Measurements from ENCODE around the gene C15orf40. TPM values are rescaled to one million over a fixed set of nuclear protein-coding genes. Genes with fewer than 3 reads are reported as not detected.

Gene C15orf40
- total RNA-seq, 1 donor from 2014 or later, result 14.7 TPM

GRCh38 chr15:82971218-82971984, 40.0 kb downstream of the C15orf40 start:
- DNase-seq (ENCODE audit: low spot score), result no peak
- Mint-ChIP-seq H3K27me3 (ENCODE audit: low read depth) (no peaks in the 10 kb centered on the region), H3K27ac (ENCODE audit: unreplicated experiment) (no peak overlapping the region), H3K36me3 (ENCODE audit: low read depth) (no peaks in the 10 kb centered on the region), H3K4me1 (ENCODE audit: low read depth) (peaks cover 9% of the 10 kb centered on the region), H3K9me3 (ENCODE audit: low read depth) (no peaks in the 10 kb centered on the region), H3K4me3 (ENCODE audit: unreplicated experiment) (no peak overlapping the region)
- TF ChIP-seq CTCF (IDR thresholded peaks at IDR 0.05), result no peak

GRCh38 chr15:82970696-82971095, 40.7 kb downstream of the C15orf40 start:
- peaks cover 9% of the 10 kb centered on the region for H3K4me1 Mint-ChIP-seq (ENCODE audit: low read depth)
- no peak overlapping the region for H3K4me3 Mint-ChIP-seq (ENCODE audit: unreplicated experiment)
- H3K36me3 Mint-ChIP-seq (ENCODE audit: low read depth), result no peaks in the 10 kb centered on the region
- H3K27ac Mint-ChIP-seq (ENCODE audit: unreplicated experiment), result no peak overlapping the region
- H3K27me3 Mint-ChIP-seq (ENCODE audit: low read depth), result no peaks in the 10 kb centered on the region
- TF ChIP-seq CTCF (IDR thresholded peaks at IDR 0.05), result no peak
- DNase-seq (ENCODE audit: low spot score), result no peak
- H3K9me3 Mint-ChIP-seq (ENCODE audit: low read depth), result no peaks in the 10 kb centered on the region

GRCh38 chr15:82970078-82970686, 41.3 kb downstream of the C15orf40 start:
- Mint-ChIP-seq H3K9me3 (ENCODE audit: low read depth) (no peaks in the 10 kb centered on the region), H3K27ac (ENCODE audit: unreplicated experiment) (no peak overlapping the region), H3K36me3 (ENCODE audit: low read depth) (no peaks in the 10 kb centered on the region), H3K4me3 (ENCODE audit: unreplicated experiment) (no peak overlapping the region), H3K4me1 (ENCODE audit: low read depth) (peaks cover 9% of the 10 kb centered on the region), H3K27me3 (ENCODE audit: low read depth) (no peaks in the 10 kb centered on the region)
- TF ChIP-seq CTCF (IDR thresholded peaks at IDR 0.05), result no peak
- no peak for DNase-seq (ENCODE audit: low spot score)

- Mint-ChIP-seq H3K27me3 (ENCODE audit: low read depth) (no peaks in the 10 kb centered on the region), H3K9me3 (ENCODE audit: low read depth) (no peaks in the 10 kb centered on the region), H3K4me3 (ENCODE audit: unreplicated experiment) (no peak overlapping the region), H3K36me3 (ENCODE audit: low read depth) (no peaks in the 10 kb centered on the region), H3K27ac (ENCODE audit: unreplicated experiment) (no peak overlapping the region), H3K4me1 (ENCODE audit: low read depth) (peaks cover 9% of the 10 kb centered on the region)
- no peak for TF ChIP-seq CTCF (IDR thresholded peaks at IDR 0.05)
- DNase-seq (ENCODE audit: low spot score), result no peak
Observed at GRCh38 chr15:82969353-82969752, 42.1 kb downstream of the C15orf40 start.

- no peak for TF ChIP-seq CTCF (IDR thresholded peaks at IDR 0.05)
- Mint-ChIP-seq H3K4me1 (ENCODE audit: low read depth) (peaks cover 9% of the 10 kb centered on the region), H3K36me3 (ENCODE audit: low read depth) (no peaks in the 10 kb centered on the region), H3K27me3 (ENCODE audit: low read depth) (no peaks in the 10 kb centered on the region), H3K27ac (ENCODE audit: unreplicated experiment) (no peak overlapping the region), H3K4me3 (ENCODE audit: unreplicated experiment) (no peak overlapping the region), H3K9me3 (ENCODE audit: low read depth) (no peaks in the 10 kb centered on the region)
- no peak for DNase-seq (ENCODE audit: low spot score)
Observed at GRCh38 chr15:82968066-82968465, 43.4 kb downstream of the C15orf40 start.
